GM18873 (cell line): ENCODE measurements around the gene VAV2.
"Not testable (repeated sequence)": the region's sequence is repeated elsewhere in the genome, so short reads cannot be mapped to it uniquely, and the experiment has no call there.

Experiments
- ATAC-seq: cut with Tn5 transposase; IDR thresholded peaks from one replicate; pipeline ENCODE4 v1.9.1; 2021; ENCODE audit warnings: mild to moderate bottlenecking, moderate library complexity, moderate number of reproducible peaks; ENCODE audit not compliant: unreplicated experiment, low FRiP score

VAV2 gene

DNA sequence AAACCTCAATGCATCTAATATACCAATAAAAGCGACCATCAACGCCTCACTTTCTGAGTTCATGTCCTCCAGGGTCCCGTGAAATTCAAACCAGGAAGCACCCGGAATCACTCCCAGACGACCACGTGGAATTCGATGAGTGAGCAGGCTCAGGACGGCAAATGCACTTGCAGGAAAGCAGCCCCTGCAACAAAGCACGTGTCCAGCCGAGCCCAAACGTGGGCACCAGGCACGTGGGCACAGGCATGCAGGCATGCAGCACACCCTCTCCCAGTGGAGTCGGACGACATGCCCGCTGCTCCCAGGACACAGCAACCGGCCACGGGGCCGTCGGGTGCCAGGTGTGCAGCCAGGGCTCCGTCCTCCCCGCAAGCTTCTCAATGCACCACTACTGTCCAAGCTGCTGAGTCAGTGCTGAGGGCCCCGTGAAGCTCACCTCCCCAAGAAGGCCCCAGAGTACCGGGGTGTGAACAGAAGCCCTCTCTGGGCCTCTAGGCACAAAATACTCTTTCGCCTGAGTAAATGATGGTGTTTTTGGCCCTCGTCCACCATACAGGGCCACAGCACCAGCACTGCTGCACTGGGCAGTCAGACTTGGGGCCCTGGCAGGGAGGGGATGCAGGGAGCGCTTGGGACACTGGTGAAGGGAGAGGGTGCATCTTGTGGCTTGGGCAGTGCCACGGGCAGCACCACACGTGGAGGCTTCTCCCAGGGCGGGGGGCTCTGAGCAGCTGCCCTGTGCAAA is 87.6 kb downstream of the VAV2 start:
- ATAC-seq, result no peak

DNA sequence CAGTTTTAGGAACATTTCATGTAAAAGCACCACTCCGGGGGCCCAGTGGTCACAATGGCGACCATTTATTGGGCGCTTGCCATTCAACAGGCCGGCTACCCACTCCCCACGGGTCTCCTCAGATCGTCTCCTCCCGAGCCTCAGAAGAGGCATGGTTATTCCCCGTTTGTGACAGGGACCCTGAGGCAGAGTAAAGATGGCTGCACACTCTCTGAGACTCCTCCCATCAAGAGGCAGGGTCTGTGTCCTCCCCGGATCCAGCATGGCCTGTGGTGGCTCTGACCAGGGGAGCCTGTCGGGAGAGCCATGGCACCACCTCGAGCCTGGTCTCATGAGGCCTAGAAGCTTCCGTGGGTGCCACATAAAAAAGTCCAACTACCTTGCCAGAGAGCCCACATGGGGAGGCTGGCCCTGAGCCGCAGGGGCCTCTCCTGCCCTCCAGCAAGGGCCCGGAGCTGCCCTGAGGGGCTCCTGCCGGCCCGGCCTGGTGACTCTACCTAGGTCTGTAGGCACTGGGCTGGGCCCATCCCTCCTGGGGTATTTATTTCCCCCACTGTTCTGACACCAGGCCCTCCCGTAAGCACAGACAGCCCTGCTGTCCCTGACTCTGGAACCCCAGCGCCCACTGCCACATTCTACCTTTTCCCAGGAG is 90.8 kb downstream of the VAV2 start:
- no peak for ATAC-seq

DNA sequence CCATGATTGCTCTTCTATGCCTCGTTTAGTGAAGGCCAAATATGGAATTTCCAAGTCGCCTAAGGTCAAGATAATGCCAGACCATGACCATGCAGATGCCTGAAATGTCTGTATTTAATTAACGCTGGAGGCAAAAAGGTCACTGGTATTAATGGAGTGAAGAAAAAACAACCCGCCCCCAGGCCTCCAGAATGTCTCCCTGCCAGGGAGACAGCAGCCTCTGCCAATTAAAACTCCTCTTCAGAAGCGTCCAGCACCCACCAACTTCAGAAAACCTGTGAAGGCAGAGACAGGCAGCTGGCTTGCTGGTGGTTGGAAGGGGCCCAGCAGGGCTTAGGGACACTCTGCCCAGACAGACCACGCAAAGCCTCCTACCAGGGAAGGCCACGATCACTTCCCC is 94.4 kb downstream of the VAV2 start:
- ATAC-seq, result no peak

DNA sequence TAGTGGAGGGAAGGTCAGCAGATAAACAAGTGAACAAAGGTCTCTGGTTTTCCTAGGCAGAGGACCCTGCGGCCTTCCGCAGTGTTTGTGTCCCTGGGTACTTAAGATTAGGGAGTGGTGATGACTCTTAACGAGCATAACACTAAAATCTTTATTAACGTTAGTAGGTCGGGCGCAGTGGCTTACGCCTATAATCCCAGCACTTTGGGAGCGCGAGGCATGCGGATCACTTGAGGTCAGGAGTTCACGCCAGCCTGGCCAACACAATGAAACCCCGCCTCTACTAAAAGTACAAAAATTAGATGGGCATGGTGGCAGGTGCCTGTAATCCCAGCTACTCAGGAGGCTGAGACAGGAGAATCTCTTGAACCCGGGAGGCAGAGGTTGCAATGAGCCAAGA is 96.1 kb downstream of the VAV2 start:
- not testable (repeated sequence) for ATAC-seq

DNA sequence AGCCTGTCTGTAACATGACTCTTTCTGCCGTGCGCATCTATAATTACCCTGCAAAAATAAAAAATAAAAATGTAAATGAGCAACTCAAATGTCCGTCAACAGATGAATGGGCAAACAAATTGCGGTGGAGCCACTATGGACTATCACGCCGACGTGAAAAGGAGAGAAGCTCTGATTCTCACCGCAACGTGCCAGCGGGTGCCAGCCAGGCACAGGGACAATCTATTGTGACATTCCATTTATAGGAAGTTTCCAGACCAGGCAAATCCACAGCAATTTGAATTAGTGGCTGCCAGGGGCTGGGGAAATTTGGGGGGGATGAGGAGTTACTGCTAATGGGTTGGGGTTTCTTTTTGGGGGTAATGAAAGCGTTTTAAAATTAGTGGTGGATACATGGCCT is 96.8 kb downstream of the VAV2 start:
- no peak for ATAC-seq

DNA sequence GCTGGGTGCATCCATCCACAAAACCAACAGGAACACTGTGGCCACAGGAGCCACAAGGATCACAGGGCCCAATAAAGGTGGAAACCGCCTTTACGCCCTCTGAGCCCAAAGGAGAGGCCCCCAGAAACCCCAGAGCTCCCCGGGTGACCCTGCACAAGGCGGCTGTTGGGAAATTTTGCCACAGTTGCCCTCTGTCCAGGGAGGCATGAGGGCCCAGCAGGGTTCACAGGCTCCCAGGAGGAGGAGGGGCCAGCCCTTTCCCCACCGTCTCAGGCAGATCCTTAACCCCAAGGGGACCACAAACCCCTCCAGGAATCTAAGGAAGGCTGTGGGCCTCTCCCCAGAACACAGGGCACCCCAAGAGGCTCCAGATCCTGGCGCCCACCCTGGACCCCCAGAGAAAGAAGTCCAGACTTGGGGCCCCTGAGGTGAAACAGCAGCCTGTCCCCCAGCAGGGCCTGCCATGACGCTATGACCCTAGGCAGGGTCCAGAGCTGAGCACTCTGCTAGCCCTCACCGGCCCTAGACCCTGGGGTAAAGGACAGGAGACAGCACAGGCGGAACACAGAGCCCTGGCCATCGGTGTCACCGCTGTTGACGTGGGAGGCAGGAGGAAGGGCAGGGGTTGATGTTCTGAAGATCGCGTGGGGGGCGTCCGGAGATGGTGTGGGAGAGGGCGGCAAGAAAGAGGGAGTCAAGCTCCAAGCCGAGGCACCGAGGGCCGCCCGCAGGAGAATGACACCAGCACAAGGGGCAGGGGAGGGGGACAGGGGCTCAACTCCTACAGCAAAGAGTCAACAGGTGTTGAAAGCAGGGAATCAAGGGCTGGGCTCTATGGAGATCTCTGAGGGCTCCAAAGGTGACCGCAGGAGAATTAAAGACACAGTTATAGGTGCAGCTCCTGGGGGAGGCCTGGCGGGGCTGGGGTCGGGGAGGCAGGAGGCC is 97.5 kb downstream of the VAV2 start:
- no peak for ATAC-seq

DNA sequence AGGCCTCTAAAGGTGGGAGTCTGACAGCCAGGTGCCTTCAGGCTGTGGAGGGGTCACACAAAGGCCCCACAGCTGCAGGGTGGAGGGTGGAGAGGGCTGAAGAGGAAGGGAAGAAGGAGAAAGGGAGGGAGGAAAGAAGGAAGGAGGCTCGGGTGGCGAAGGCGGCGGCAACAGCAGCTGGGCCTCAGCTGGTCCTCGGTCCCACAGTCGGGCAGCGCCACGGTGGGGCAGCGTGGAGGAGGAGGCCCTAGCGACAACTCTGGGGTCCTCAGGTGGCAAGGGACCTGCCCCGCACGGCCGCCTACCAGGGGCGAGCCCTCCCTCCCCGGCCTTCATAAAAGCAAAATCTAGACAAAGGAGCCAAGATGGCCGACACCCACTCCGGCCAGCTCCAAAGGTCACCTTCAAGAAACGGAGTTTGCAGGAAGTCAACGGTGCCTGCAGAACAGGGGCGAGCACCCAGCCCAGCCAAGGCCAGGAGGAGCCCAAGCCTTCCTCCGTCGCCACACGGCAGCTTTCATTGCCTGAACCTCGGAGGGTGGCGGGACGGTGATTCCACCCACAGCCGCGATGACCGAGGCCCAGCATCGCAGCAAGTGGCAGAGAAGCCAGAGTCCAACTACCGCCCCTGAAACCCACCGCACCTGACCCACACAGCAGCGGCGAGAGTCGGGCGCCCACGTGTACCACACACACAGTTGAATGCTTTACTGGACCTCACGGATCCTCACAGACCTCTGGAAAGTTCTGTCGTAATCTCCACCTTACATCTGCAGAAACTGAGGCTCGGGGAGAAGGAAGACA is 98.7 kb downstream of the VAV2 start:
- ATAC-seq, result no peak

DNA sequence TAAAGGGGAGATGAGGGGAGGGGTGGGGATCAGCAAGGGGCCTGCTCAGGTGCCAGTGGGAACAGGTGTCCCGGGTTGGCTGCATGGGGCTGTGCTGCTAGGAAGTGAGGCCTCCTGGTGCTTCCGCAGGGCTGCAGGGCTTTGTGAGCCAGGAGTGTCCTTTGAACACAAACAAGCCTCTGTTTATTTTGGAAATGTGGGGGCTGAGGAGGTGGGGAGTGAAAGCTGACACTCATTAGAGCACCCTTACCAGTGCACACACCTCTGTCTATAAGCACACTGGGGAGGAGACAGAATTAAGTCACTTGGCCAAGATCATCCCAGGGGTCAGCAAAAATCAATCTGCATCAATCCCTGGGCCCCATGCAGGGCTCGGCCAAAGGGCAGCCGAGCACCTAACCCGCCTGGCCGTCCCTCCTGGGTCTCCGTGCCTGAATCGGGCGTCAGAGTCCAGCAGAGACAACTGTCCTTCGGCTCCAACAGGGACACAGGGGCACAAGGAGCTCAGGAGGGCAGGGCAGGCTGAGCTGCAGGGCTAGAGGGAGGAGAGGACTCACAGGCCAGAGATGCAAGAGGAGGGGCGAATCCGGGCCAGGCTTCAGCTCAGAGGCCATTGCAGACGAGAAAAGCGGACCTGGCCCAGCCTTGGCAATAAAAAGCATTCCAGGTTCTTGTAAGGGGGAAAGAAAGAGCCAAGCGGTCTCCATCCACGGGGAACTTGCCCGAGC is 99.8 kb downstream of the VAV2 start:
- ATAC-seq, result no peak

DNA sequence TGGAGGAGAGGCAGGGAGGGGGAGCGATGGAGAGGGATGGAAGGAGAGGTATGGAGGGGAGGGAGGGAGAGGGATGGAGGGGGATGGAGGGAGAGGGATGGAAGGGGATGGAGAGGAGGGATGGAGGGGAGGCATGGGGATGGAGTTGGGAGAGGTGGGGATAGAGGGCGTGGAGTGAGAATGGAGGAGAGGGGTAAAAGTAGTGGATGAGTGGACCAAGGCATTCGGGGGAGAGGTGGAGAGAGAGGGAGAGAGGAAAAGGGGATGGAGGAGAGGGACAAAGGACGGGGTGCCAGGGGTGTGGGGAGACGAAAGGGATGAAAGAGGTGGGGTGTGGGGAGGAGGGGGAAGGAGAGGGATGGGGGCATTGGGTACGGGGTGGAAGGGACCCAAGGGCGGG is 100.4 kb downstream of the VAV2 start:
- ATAC-seq, result no peak

DNA sequence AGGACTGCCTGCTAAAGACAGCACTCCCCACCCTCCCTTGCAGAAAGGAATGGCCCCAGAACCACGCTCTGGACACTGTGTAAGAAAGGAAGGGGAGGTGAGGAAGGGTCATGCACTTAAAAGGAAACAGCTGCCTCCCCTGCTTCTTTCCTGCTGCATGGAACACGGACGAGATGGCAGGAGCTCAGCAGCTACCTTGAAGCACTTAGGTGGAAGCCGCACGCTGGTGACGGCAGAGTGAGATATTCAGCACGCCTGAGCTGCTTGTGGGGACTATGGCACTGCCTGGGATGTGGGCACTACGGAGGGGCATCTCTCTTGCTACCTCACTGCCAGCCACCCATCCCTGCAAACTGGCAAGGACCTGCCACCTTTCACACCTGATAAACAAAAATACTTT is 101.5 kb downstream of the VAV2 start:
- no peak for ATAC-seq

DNA sequence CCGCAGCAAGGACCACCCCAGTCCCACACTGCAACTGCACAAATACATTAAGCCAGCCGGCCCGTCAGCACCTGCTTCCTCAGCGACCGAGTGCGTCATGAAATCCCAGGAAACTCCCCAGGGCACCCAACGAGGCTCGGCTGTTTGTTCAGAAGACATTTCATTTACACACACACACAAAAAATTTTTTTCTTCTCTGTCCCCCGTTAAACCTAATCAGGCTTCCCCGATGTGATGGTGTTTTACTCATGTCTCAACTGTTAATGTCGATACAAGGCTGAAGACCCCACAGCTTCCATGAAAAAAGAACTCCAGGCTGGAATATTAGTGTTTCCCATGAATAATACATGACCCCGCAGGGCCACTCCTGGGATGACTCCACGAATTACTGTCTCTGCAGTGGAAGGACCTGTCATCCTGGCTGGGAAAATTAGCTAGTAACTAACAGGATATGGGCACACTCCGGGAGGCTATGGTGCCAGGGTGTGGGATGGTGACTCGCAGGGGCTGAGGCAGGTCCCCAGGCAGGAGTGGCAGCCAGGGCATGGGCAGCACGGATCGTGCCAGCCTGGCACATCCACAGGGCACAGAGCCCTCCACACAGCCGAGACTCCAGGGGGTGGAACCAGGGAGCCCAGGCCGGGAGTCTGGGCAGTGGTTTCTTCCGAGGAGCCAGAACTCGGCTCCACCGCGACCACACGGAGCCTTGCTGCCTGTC is 102.4 kb downstream of the VAV2 start:
- ATAC-seq, result no peak

DNA sequence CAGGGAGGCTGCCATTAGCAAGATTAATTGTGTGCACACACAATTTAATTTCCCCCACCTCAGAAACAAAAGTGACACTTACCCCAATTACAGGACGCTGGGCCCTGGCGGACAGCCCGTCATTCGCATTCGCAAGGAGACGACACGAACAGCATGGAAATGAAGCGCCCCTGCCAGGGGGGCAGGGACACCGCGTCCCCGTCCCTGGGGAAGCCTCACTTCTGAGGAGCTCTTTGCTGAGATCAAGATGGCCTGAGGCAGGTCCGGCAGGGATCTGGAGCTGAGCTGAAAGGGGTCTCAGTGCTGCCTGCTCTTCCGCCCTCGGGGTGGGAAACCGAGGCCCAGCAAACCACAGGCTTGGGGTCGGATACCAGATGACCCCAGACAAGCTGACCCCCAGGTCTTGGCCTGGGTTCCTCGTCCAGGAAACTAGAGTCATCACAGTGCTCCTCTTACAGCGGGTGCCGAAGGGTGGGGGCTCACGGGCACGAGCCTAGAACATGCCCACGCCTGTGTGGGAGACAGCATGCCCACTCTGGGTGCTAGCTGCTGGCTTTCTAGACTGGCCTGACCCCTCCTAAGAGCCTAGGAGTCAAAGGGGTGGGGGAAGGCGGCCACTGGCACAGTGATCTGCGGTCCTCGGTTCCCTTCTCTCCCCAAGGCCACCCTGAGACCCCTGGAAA is 103.2 kb downstream of the VAV2 start:
- ATAC-seq, result no peak

DNA sequence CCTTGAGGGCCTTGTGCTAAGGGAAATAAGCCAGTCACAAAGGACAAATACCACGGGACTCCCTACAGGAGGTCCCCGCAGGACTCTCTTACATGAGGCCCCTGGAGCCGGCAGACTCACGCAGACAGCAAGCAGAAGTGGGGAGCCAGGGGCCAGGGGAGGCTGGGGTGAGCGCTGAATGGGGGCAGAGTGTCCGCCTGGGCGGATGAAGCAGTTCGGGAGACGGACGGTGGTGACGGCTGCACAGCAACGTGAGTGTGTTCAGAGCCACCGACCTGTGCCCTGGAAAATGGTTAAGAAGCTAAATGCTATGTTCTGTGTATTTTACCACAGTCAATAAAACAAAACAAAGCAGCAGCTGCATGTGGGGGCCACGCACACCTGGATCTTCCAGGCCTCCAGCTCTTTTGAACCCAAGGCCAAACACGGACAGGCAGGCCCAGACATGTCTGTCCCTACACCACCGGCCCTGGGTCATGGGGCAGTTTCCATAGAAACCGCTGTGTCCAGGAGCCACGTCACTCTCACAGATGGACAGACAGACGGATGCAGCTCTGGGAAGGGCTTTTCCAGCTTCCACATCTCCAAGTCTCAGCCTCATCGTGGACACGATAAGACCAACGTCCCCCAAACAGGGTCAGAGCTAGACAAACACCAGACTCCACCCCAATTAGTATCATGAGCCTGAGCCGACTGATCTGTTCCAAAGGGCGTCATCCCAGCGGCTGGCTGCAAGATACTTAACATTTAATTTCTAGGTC is 103.9 kb downstream of the VAV2 start:
- ATAC-seq, result no peak

DNA sequence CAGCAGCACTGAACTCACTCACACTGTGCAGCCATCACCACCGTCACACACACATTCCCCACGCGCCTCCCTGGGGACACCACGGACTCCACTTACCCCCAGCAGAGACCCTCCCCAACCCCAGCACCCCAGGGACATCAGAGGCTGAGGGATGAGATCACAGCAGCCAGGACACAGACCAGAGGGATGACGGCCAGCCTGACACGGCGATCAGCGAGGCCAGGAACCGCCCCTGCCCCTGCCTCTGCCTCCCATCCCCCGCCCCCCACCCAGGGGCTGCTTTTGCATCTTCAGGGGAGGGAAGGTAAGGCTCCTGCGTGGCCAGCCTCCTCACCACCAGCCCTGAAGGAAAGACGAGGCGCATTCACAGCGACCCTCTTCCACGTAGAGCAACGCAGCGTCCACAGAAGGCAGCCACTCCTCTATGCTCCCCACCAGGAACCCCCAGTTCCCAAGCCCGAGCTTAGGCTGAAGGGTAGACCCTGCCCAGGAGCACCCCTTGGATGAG is 104.5 kb downstream of the VAV2 start:
- ATAC-seq, result no peak

DNA sequence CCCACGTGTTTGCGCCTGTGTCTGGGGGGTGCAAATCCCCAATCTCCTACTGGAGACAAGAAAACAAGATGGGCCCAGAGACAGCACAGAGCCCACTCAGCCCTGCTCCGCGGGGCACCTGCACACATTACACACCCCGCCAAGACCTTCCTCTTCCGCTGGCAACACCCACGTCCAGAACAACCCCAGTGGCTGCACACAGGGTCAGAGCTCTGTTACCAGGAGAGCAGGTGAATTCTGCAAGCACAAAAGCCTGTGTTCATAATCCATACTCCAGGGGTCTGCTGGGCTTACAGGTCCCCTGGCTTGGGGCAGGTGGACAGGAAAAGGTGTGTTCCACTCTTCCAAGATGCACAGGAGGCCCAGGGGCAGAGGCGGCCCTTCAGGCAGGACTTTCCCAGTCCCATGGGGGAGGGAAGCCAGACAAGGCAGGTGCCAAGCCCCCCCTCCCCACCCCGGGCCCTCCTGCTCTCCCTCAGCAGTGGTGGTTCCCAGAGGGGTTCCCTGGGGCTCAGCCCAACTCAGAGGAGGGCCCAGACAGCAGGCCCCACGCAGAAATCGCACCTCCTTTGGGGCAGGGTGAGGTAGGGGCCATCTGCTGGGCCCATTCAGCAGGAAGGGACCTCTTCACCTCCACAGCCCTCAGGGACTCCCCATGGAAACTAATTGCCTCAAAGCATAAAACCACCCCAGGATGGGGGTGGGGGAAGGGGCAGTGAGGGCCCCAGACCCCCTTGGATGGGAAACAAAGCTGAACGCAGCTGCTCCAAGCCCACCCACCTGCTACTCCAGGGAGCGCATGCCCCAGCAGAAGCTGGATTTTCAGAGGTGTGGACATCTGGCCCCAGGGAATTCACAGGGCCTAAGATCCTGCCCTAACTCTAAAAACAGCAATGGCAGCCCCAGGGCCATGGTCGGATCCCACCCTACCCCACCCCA is 105.3 kb downstream of the VAV2 start:
- ATAC-seq, result no peak

DNA sequence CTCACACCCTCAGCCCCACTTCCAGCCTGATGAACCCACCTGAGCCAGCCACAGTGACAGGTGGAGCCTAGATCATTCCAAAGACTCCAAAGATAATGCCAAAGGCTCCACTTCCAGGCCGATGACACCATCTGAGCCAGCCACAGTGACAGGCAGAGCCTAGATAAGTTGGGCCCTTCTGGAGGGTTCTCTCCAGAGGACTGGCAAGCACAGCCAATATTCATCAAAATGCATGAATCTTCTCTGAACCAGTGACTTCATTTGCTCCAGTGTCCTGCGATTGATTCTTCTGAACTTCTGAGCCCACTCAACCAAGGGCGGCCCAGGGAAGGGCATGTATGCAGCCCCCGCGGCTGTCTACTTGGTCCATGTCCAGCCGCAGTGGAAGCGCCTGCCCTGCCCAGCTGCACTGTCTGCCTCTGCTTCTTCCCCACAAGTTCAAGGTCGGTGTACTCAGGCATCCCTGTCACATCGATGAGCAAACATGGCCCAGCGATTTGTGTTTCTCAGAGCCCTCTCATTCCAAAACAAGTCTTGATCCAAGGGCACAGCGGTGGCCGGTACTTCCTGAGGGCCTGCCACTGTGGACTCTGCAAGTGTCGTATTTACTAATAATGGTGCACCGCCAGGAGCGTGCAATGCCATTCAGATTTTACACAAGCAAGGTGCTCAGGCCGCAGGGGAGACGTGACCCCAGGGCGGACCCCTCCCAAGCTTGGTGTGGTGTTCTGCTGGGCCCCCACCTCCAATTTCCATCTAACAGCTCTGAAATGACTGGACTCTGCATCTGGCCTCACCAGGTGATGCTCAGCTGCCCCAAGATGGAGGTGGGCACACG is 107.0 kb downstream of the VAV2 start:
- ATAC-seq, result no peak
